ENCODE data around the gene GYPB. TPM values are rescaled to one million over a fixed set of nuclear protein-coding genes. Genes with fewer than 3 reads are reported as not detected.
"Not testable (repeated sequence)": the region's sequence is repeated elsewhere in the genome, so short reads cannot be mapped to it uniquely, and the experiment has no call there.

GYPB gene
- total and polyA plus RNA-seq, 2 donors (not counting 1 experiment from before 2014, with no cell fraction given): 0.91 TPM; not detected in 1

DNA sequence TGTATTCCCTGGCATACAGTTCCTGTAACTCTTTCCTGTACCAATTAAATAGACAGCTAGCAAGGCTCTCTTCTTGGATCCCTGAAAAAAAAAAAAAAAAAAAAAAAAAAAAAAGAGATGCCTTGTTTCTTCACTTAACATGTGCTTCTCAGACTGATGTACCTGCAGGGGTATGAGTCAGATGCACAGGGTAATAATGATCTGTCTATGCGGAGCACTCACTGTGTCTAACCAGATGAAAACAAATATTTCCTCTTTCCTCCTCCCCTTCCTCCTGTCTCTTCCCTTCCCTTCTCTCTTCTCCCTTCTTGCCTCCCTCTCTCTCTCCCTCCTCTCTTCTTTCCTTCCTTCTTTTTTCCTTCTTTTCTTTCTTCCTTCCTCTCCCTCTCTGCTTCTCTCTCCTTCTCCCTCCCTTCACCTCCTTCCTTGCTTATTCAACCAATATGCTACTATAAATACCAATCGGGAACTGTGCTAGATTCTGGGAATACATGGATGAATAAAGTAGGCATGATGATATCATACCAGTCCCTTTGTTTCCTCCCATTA, 3.0 kb downstream of the GYPB start:
- 100% methylated on average over 1 of the region's 2 CpGs for WGBS (ENCODE audit: insufficient coverage)
- H3K9me3 ChIP-seq (ENCODE audit: control extremely low read depth in 1 of 3, control insufficient read depth in 2 of 3, insufficient read depth in 1 of 3, low read length in 2 of 3); H4K20me1 ChIP-seq (ENCODE audit: control insufficient read depth, insufficient read depth, low read length, poor library complexity, severe bottlenecking); ATAC-seq (ENCODE audit: low read depth); CTCF ChIA-PET; H3K79me2 ChIP-seq (ENCODE audit: control insufficient read depth, insufficient read depth, low read length); intact Hi-C loops (cut with micrococcal nuclease); H2AFZ ChIP-seq (ENCODE audit: insufficient read depth, low read depth, low read length, poor library complexity, severe bottlenecking); H3K9me3 Mint-ChIP-seq (ENCODE audit: insufficient read depth); DNase-seq; H3K4me1 Mint-ChIP-seq; H3K4me2 ChIP-seq (replicated peaks; ENCODE audit: low read depth, low read length, poor library complexity, severe bottlenecking); H3K27ac Mint-ChIP-seq; H3K27me3 ChIP-seq (replicated peaks in 1 of 4; ENCODE audit: control extremely low read depth in 1 of 4, control insufficient read depth in 3 of 4, insufficient read depth in 4 of 4, low read length in 3 of 4); POLR2A ChIA-PET; H3K27me3 Mint-ChIP-seq; H3K4me3 ChIP-seq (ENCODE audit: control extremely low read depth in 1 of 5, extremely low read depth in 1 of 5, insufficient read depth in 1 of 5, low read depth in 2 of 5, low read length in 4 of 5); H3K4me3 Mint-ChIP-seq; H3K9ac ChIP-seq (ENCODE audit: low read length); H3K27ac ChIP-seq (ENCODE audit: low read length in 2 of 2); H3K36me3 ChIP-seq (replicated peaks in 1 of 2; ENCODE audit: control extremely low read depth in 1 of 2, control insufficient read depth in 1 of 2, extremely low read depth in 1 of 2, insufficient read depth in 2 of 2, low read length in 1 of 2); H3K4me1 ChIP-seq (ENCODE audit: control insufficient read depth in 2 of 2, insufficient read depth in 2 of 2, low read length in 2 of 2): not testable (repeated sequence)

- no peak overlapping the region for H3K4me3 ChIP-seq (ENCODE audit: control extremely low read depth in 1 of 5, extremely low read depth in 1 of 5, insufficient read depth in 1 of 5, low read depth in 2 of 5, low read length in 4 of 5)
- H3K36me3 ChIP-seq (replicated peaks in 1 of 2; ENCODE audit: control extremely low read depth in 1 of 2, control insufficient read depth in 1 of 2, extremely low read depth in 1 of 2, insufficient read depth in 2 of 2, low read length in 1 of 2): no peaks in the 10 kb centered on the region
- TF ChIP-seq, protein P1, sequence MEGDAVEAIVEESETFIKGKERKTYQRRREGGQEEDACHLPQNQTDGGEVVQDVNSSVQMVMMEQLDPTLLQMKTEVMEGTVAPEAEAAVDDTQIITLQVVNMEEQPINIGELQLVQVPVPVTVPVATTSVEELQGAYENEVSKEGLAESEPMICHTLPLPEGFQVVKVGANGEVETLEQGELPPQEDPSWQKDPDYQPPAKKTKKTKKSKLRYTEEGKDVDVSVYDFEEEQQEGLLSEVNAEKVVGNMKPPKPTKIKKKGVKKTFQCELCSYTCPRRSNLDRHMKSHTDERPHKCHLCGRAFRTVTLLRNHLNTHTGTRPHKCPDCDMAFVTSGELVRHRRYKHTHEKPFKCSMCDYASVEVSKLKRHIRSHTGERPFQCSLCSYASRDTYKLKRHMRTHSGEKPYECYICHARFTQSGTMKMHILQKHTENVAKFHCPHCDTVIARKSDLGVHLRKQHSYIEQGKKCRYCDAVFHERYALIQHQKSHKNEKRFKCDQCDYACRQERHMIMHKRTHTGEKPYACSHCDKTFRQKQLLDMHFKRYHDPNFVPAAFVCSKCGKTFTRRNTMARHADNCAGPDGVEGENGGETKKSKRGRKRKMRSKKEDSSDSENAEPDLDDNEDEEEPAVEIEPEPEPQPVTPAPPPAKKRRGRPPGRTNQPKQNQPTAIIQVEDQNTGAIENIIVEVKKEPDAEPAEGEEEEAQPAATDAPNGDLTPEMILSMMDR (IDR thresholded peaks at IDR 0.05): no peak
- TF ChIP-seq EZH2 (IDR thresholded peaks at IDR 0.05; ENCODE audit: borderline replicate concordance, insufficient read depth, low read depth, low read length, poor library complexity, severe bottlenecking): no peak
- intact Hi-C loops (cut with micrococcal nuclease): no loop called here
- no peak overlapping the region for H3K27ac ChIP-seq (ENCODE audit: low read length in 2 of 2)
- Mint-ChIP-seq H3K27me3 (no peaks in the 10 kb centered on the region), H3K4me3 (no peak overlapping the region), H3K27ac (no peak overlapping the region), H3K9me3 (ENCODE audit: insufficient read depth) (no peaks in the 10 kb centered on the region), H3K4me1 (no peaks in the 10 kb centered on the region)
- H2AFZ ChIP-seq (ENCODE audit: insufficient read depth, low read depth, low read length, poor library complexity, severe bottlenecking): no peak overlapping the region
- H3K4me1 ChIP-seq (ENCODE audit: control insufficient read depth in 2 of 2, insufficient read depth in 2 of 2, low read length in 2 of 2): no peaks in the 10 kb centered on the region
- H3K4me2 ChIP-seq (replicated peaks; ENCODE audit: low read depth, low read length, poor library complexity, severe bottlenecking): no peak overlapping the region
- POLR2A ChIA-PET: no interaction called here
- H4K20me1 ChIP-seq (ENCODE audit: control insufficient read depth, insufficient read depth, low read length, poor library complexity, severe bottlenecking): no peaks in the 10 kb centered on the region
- DNase-seq (no peak), ATAC-seq (ENCODE audit: low read depth) (no peak)
- no peaks in the 10 kb centered on the region for H3K9me3 ChIP-seq (ENCODE audit: control extremely low read depth in 1 of 3, control insufficient read depth in 2 of 3, insufficient read depth in 1 of 3, low read length in 2 of 3)
- no peaks in the 10 kb centered on the region for H3K79me2 ChIP-seq (ENCODE audit: control insufficient read depth, insufficient read depth, low read length)
- H3K27me3 ChIP-seq (replicated peaks in 1 of 4; ENCODE audit: control extremely low read depth in 1 of 4, control insufficient read depth in 3 of 4, insufficient read depth in 4 of 4, low read length in 3 of 4): no peaks in the 10 kb centered on the region
- no peak overlapping the region for H3K9ac ChIP-seq (ENCODE audit: low read length)
- WGBS (ENCODE audit: insufficient coverage): no CpG with 5 or more reads among the region's 2 CpGs
- CTCF ChIA-PET: no interaction called here
These were observed 4.4 kb downstream of the GYPB start for GRCh38 chr4:144014808-144015207.

DNA sequence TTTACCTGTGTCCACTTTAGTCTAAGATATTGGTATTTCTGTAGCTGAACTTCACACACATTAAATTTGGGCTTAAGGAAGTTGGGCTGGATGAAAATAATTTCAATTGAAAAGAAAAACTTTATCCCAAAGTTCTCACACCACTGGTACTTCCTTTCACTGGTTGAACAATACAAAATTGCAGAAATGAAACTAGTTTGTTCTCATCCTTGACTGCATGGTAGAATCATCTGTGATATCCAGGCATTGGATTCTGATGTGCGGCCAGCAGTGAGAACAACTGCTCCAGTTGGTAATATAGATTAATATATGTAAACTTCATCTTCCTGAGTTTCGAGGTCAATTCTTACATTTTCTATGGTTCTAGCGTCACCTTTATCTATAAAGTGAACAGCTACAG, 10.6 kb downstream of the GYPB start:
- H3K36me3 ChIP-seq (replicated peaks in 1 of 2; ENCODE audit: control extremely low read depth in 1 of 2, control insufficient read depth in 1 of 2, extremely low read depth in 1 of 2, insufficient read depth in 2 of 2, low read length in 1 of 2); H3K4me3 ChIP-seq (ENCODE audit: control extremely low read depth in 1 of 5, extremely low read depth in 1 of 5, insufficient read depth in 1 of 5, low read depth in 2 of 5, low read length in 4 of 5); H3K79me2 ChIP-seq (ENCODE audit: control insufficient read depth, insufficient read depth, low read length); H3K9me3 ChIP-seq (ENCODE audit: control extremely low read depth in 1 of 3, control insufficient read depth in 2 of 3, insufficient read depth in 1 of 3, low read length in 2 of 3); POLR2A ChIA-PET; H3K4me1 ChIP-seq (ENCODE audit: control insufficient read depth in 2 of 2, insufficient read depth in 2 of 2, low read length in 2 of 2); H3K4me3 Mint-ChIP-seq; H3K4me2 ChIP-seq (replicated peaks; ENCODE audit: low read depth, low read length, poor library complexity, severe bottlenecking); H3K27me3 Mint-ChIP-seq; H3K4me1 Mint-ChIP-seq; H3K27me3 ChIP-seq (replicated peaks in 1 of 4; ENCODE audit: control extremely low read depth in 1 of 4, control insufficient read depth in 3 of 4, insufficient read depth in 4 of 4, low read length in 3 of 4); H4K20me1 ChIP-seq (ENCODE audit: control insufficient read depth, insufficient read depth, low read length, poor library complexity, severe bottlenecking); H2AFZ ChIP-seq (ENCODE audit: insufficient read depth, low read depth, low read length, poor library complexity, severe bottlenecking); CTCF ChIA-PET; DNase-seq; H3K9ac ChIP-seq (ENCODE audit: low read length); H3K9me3 Mint-ChIP-seq (ENCODE audit: insufficient read depth); ATAC-seq (ENCODE audit: low read depth); H3K27ac ChIP-seq (ENCODE audit: low read length in 2 of 2); H3K27ac Mint-ChIP-seq: not testable (repeated sequence)
- intact Hi-C loops (cut with micrococcal nuclease): loop anchor here (5.0 kb wide), 1 partner anchor 116 kb away; no protein-coding TSS in a partner anchor
- WGBS (ENCODE audit: insufficient coverage): no CpG with 5 or more reads among the region's 3 CpGs
